Pancreas (tissue), 10 donors: ENCODE measurements around the gene UBAC2. TPM values are rescaled to one million over a fixed set of nuclear protein-coding genes. Genes with fewer than 3 reads are reported as not detected.
A peak's percentile ranks its signal among the peaks of the same experiment; 100 is the strongest.
"Not testable (repeated sequence)": the region's sequence is repeated elsewhere in the genome, so short reads cannot be mapped to it uniquely, and the experiment has no call there.

ENCODE experiments used
- ATAC-seq, 4 donors: fragments of 200-7000 bp; cut with Tn5 transposase; one replicate each; pipeline versions ENCODE4 v1.8.0 to v1.9.1; 2020; ENCODE audit warnings: mild to moderate bottlenecking in 4 of 4, moderate library complexity in 4 of 4
- DNase-seq, 6 donors: peaks; one replicate each; pipeline ENCODE4 v3.0.0-alpha.2; 2020
- FAIRE-seq: peaks from 2 replicates; lab custom pipeline; 2012; peaks lifted over from hg19 to GRCh38; lab: Jason Lieb, UNC
- H3K27ac ChIP-seq, 4 donors: fragments of 200-600 bp; sonication (generic); 1 replicate in 3 of 4; 2 replicates in 1 of 4; pipeline versions ENCODE4 v1.5.0 to v1.8.0; 2020
- H3K27me3 ChIP-seq, 4 donors: fragments of 200-600 bp; one replicate each; pipeline ENCODE4 v1.8.0; 2021
- H3K36me3 ChIP-seq, 3 donors: fragments of 200-600 bp; sonication (generic) in 1 of 3; one replicate each; pipeline versions ENCODE4 v1.5.0 to v1.8.0; 2020 to 2021
- H3K4me1 ChIP-seq, 3 donors: fragments of 200-600 bp; one replicate each; pipeline ENCODE4 v1.8.0; 2021
- H3K4me3 ChIP-seq, 4 donors: fragments of 200-600 bp; sonication (generic) in 2 of 4; one replicate each; pipeline versions ENCODE4 v1.5.0 to v1.8.0; 2020 to 2021
- H3K9me3 ChIP-seq, 4 donors: fragments of 200-600 bp; one replicate each; pipeline ENCODE4 v1.8.0; 2021
- WGBS, 2 donors: extraction: QIAGEN DNeasy Blood & Tissue Kit; methylation state at CpG; one replicate each; pipeline ENCODE4 v1.1.7; 2013; 5-methylcytosine and 5-hydroxymethylcytosine counted together
- intact Hi-C, 3 donors: fragments of 100-400 bp; cut with DNase I; formaldehyde crosslinking; loops; one replicate each; pipeline versions ENCODE4 v1.11.1 to v1.14.2; 2022
- polyA plus RNA-seq, 2 donors: library from polyadenylated mRNA; stranded (reverse); fragments of 200-250 nt; gene quantifications; one replicate each; pipeline ENCODE4 v1.2.3, GENCODE V29; 2013
- total RNA-seq, 6 donors: library from RNA; stranded (reverse); fragmentation: NEBNext Ultra II Directional in 4 of 6; extraction: Animal tissue kit (Norgen Biotek cat#: 25700) in 4 of 6; gene quantifications; one replicate each; pipeline versions ENCODE4 v1.2.1 to v1.2.4, GENCODE V29; 2021 to 2023
- TF ChIP-seq, protein P1 (sequence below), 4 donors: fragments of 200-600 bp; sonication (generic) in 3 of 4; IDR thresholded peaks; one replicate each; pipeline versions ENCODE4 v1.5.0 to v1.8.0; 2021; ENCODE audit warnings: antibody characterized with exemption in 4 of 4
- donor health status: healthy with polysubstance abuse.
- donor health status: DM: no; HTN: no; CAD: no; lungs with moderate emphysema.
- donor health status: DM: no; HTN: no; CAD: no.
- donor health status: control.
- donor health status: control.
- donor health status: Bipolar disorder and iron deficiency.
- donor health status: DM: yes; HTN: yes; CAD: no.
- donor health status: DM: no; HTN: no; CAD: no.
- donor health status: DM: no; HTN: no; CAD: no.
- donor health status: DM: yes; HTN: yes; CAD: no.

UBAC2 gene
- total and polyA plus RNA-seq, 8 donors = 17.5 to 29.5 (median 26.9) TPM

DNA sequence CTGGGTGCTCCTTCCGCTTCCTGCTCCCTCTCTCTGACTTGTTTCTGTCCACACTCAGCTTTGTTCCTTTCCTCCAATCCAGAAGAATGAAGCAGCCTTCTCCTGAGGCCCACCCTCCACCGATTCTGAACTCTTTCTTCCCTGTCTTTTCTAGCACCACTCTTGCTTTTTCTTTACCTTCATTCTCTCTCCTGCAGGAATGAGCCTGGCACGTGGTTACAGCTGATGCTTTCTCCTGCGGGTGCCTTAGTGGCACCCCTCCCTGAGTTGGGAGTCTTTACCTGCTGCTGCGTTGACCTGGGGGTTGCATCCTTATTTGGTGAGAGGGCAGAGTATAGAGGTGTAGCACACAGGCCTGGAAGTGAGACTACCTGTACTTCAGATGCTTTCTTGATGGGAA is 6.2 kb downstream of the UBAC2 start:
- no peak overlapping the region for H3K4me3 ChIP-seq
- peaks cover 0 to 11% (median 6%) of the 10 kb centered on the region in 3 donors for H3K4me1 ChIP-seq
- ATAC-seq (no peak), FAIRE-seq (no peak), DNase-seq (no peak)
- no peaks in the 10 kb centered on the region for H3K9me3 ChIP-seq
- WGBS, 2 donors = 92 to 94% methylated on average over 5 of the region's 5 CpGs
- no peaks in the 10 kb centered on the region for H3K36me3 ChIP-seq
- intact Hi-C loops = no loop called here
- H3K27ac ChIP-seq = no peak overlapping the region
- TF ChIP-seq, protein P1, sequence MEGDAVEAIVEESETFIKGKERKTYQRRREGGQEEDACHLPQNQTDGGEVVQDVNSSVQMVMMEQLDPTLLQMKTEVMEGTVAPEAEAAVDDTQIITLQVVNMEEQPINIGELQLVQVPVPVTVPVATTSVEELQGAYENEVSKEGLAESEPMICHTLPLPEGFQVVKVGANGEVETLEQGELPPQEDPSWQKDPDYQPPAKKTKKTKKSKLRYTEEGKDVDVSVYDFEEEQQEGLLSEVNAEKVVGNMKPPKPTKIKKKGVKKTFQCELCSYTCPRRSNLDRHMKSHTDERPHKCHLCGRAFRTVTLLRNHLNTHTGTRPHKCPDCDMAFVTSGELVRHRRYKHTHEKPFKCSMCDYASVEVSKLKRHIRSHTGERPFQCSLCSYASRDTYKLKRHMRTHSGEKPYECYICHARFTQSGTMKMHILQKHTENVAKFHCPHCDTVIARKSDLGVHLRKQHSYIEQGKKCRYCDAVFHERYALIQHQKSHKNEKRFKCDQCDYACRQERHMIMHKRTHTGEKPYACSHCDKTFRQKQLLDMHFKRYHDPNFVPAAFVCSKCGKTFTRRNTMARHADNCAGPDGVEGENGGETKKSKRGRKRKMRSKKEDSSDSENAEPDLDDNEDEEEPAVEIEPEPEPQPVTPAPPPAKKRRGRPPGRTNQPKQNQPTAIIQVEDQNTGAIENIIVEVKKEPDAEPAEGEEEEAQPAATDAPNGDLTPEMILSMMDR (IDR thresholded peaks at IDR 0.05) = no peak
- no peaks in the 10 kb centered on the region for H3K27me3 ChIP-seq

DNA sequence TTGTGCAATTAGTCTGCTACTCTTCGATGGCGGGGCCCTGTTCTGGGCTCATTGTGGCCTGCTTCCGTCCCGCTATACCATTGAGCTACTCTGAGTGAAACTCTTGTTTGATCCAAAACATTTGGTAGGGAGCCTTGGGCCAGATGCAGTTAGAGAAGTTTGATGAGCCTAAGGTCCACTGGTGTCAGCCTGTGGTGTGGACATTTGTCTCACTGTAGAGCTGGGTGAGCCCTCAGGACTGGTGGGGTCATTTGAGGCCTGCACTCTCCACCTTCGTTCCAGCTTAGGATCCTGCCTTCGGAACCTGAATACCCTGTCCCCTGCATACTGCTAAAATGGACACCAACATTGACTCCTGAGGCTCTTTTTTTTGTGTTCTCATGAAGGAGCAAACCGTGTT is 6.9 kb downstream of the UBAC2 start:
- no peak for FAIRE-seq

DNA sequence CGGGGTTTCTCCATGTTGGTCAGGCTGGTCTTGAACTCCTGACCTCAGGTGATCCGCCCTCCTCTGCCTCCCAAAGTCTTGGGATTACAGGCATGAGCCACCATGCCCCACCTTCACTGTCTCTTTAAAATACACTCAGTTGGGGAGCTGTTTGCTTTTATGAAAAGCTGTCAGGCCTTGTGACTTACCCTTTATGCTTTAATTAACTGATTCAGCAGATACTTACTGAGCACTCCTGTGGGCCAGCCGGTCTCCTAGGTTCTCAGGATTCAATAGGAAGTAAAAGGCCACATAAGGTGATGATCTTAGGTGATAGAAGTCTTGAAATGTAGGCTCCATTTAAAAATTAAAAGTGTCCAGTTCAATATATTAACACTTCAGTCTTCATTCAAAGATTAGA is 7.5 kb downstream of the UBAC2 start:
- TF ChIP-seq, protein P1 (IDR thresholded peaks at IDR 0.05) = no peak
- Histone ChIP-seq H3K27ac (no peak overlapping the region), H3K4me1 (peaks cover 0 to 4% (median 0%) of the 10 kb centered on the region in 3 donors), H3K36me3 (no peaks in the 10 kb centered on the region), H3K9me3 (no peaks in the 10 kb centered on the region), H3K27me3 (no peaks in the 10 kb centered on the region), H3K4me3 (no peak overlapping the region)
- WGBS, 2 donors = 85 to 91% methylated on average over 3 of the region's 3 CpGs
- DNase-seq (no peak), ATAC-seq (peak in 2 of 4 donors; percentile 50 to 67), FAIRE-seq (no peak)
- intact Hi-C loops = no loop called here

More for the DNA sequence above, 6.9 kb downstream of the UBAC2 start:
- WGBS, 2 donors = 93 to 95% methylated on average over 7 of the region's 7 CpGs
- ATAC-seq (no peak), DNase-seq (no peak)
- H3K4me3 ChIP-seq = no peak overlapping the region
- H3K27me3 ChIP-seq = no peaks in the 10 kb centered on the region
- H3K27ac ChIP-seq = no peak overlapping the region
- TF ChIP-seq, protein P1 (IDR thresholded peaks at IDR 0.05) = no peak
- no peaks in the 10 kb centered on the region for H3K36me3 ChIP-seq
- intact Hi-C loops = no loop called here
- no peaks in the 10 kb centered on the region for H3K9me3 ChIP-seq
- H3K4me1 ChIP-seq = peaks cover 0 to 7% (median 0%) of the 10 kb centered on the region in 3 donors

DNA sequence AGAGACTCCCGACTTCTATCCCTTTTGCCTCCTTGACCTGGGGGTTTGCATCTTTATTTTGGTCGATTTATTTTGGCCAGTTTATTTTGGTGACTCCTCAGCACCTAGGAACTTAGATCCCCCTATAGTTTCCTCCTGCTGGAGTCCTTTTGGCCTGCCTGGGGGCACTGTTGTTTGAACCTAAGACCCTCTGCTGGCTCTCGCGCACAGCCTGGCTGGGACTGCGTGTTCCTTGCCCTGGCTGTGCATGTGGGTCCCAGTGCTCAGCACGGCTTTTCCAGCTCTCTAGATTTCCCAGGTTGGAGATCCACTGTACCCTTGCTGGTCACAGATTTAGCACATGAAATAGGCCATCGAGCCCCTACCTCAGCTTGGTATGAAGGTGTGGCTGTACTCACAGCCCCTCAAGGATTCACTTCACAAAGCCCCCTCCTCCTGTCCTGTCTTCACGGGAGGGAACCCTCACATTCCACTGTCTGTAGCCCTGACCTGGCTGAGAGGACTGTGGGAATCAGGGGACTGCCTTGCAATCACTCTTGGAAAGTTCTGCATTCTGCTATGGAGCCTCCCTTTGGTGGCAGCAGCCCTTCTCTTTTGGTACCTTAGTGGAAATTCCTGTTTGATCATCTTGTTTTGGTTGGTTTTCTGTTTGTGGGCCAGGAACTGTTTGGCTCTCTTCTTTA is 8.3 kb downstream of the UBAC2 start:
- no peak for FAIRE-seq
- Histone ChIP-seq H3K4me3 (no peak overlapping the region), H3K27ac (no peak overlapping the region), H3K36me3 (no peaks in the 10 kb centered on the region), H3K4me1 (no peaks in the 10 kb centered on the region), H3K27me3 (no peaks in the 10 kb centered on the region), H3K9me3 (no peaks in the 10 kb centered on the region)
- ATAC-seq = no peak
- 82 to 86% methylated on average over 8 of the region's 8 CpGs for WGBS, 2 donors
- intact Hi-C loops = no loop called here
- TF ChIP-seq, protein P1 (IDR thresholded peaks at IDR 0.05) = no peak
- DNase-seq = no peak

DNA sequence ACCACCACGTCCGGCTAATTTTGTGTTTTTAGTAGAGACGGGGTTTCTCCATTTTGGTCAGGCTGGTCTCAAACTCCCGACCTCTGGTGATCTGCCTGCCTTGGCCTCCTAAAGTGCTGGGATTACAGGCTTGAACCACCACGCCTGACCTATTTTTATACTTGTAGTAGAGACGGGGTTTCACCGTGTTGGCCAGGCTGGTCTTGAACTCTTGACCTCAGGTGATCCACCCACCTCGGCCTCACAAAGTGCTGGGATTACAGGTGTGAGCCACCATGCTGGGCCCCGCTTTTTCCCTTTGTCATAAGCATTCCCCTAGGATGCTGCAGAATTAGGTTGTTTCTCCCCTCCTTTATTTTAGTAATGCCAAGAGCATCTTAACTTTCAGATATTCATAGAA is 10.0 kb downstream of the UBAC2 start:
- FAIRE-seq, ATAC-seq, intact Hi-C loops, H3K27ac ChIP-seq, DNase-seq, H3K4me1 ChIP-seq, H3K27me3 ChIP-seq, H3K36me3 ChIP-seq, H3K4me3 ChIP-seq, H3K9me3 ChIP-seq: not testable (repeated sequence)
- 91 to 98% methylated on average over 9 of the region's 9 CpGs for WGBS, 2 donors
